Glomerular endothelial cell (primary cell): ENCODE results near the gene SYNDIG1L. TPM values are rescaled to one million over a fixed set of nuclear protein-coding genes. Genes with fewer than 3 reads are reported as not detected.

ENCODE experiments used
- DNase-seq: peaks from one replicate; pipeline ENCODE4 v3.0.0-alpha.2; 2011; ENCODE audit warnings: low read depth, low spot score; ENCODE audit errors: extremely low read depth
- total RNA-seq: library from RNA; depleted of rRNA; stranded (reverse); fragments of >200 nt; gene quantifications from 2 replicates; pipeline ENCODE4 v1.2.3, GENCODE V29; 2015

SYNDIG1L gene
- total RNA-seq, 1 donor from 2014 or later: not detected

- DNase-seq: no peak
Measured at GRCh38 chr14:74364271-74364880, 61.6 kb downstream of the SYNDIG1L start.

- peak; percentile 14 for DNase-seq
Measured at GRCh38 chr14:74362361-74362915, 63.6 kb downstream of the SYNDIG1L start.

GRCh38 chr14:74360163-74360562 is 65.8 kb downstream of the SYNDIG1L start:
- no peak for DNase-seq

- DNase-seq: no peak
Measured at GRCh38 chr14:74358176-74358829, 67.7 kb downstream of the SYNDIG1L start.

GRCh38 chr14:74357585-74357984 is 68.4 kb downstream of the SYNDIG1L start:
- no peak for DNase-seq

GRCh38 chr14:74356892-74357575 is 69.0 kb downstream of the SYNDIG1L start:
- DNase-seq: no peak

Other genes starting within 250 kb of the SYNDIG1L start
- not detected in 2 replicates for gene VSX2, start 186.8 kb downstream of the SYNDIG1L start, total RNA-seq
- gene ABCD4, start 123.3 kb downstream of the SYNDIG1L start, total RNA-seq: 51.2 and 70.4 TPM in 2 replicates
- not detected in 2 replicates for gene VRTN, start 77.7 kb downstream of the SYNDIG1L start, total RNA-seq
- gene NPC2, start 67.1 kb upstream of the SYNDIG1L start, total RNA-seq: 615 and 804 TPM in 2 replicates
- 10.7 and 11.1 TPM in 2 replicates for gene ISCA2, start 67.6 kb upstream of the SYNDIG1L start, total RNA-seq
- gene LTBP2, start 186.0 kb upstream of the SYNDIG1L start, total RNA-seq: 251 and 261 TPM in 2 replicates